Loucy (cell line): ENCODE data around the gene HSD11B1L.

Experiments used
- EZH2phosphoT487 ChIP-seq: fragments of 200-600 bp; IDR thresholded peaks from 2 replicates; pipeline ENCODE4 v1.6.1; 2018; ENCODE audit warnings: antibody characterized with exemption, mild to moderate bottlenecking, moderate library complexity, borderline replicate concordance
- TF ChIP-seq, protein P1 (sequence below): fragments of 200-600 bp; sonication (generic); conservative IDR thresholded peaks from 2 replicates; pipeline ENCODE4 v1.5.1; 2014; ENCODE audit warnings: mild to moderate bottlenecking, antibody characterized with exemption, low read length

DNA sequence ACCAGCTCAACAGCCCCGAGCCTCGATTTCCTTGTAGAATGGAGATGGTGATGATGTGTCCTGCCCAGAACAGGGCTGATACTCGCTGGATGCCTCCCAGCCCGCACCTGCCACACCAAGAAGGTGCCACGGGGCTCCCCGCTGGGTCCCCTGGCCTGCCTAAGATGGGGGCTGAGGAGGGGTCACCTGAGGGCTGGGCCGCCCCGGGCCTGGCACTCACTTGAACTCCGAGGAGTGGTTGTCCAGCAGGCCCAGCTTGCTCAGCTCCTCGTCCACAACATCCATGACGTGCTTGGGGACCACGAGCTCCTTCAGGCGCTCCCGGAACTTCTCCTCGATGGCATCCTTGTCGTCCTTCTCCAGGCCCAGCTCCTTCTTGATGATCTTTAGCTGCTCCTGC, 24.7 kb downstream of the HSD11B1L start:
- TF ChIP-seq, protein P1, sequence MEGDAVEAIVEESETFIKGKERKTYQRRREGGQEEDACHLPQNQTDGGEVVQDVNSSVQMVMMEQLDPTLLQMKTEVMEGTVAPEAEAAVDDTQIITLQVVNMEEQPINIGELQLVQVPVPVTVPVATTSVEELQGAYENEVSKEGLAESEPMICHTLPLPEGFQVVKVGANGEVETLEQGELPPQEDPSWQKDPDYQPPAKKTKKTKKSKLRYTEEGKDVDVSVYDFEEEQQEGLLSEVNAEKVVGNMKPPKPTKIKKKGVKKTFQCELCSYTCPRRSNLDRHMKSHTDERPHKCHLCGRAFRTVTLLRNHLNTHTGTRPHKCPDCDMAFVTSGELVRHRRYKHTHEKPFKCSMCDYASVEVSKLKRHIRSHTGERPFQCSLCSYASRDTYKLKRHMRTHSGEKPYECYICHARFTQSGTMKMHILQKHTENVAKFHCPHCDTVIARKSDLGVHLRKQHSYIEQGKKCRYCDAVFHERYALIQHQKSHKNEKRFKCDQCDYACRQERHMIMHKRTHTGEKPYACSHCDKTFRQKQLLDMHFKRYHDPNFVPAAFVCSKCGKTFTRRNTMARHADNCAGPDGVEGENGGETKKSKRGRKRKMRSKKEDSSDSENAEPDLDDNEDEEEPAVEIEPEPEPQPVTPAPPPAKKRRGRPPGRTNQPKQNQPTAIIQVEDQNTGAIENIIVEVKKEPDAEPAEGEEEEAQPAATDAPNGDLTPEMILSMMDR, result no peak
- TF ChIP-seq EZH2phosphoT487, result no peak
